ENCODE measurements around the gene MROH7.
A peak's percentile ranks its signal among the peaks of the same experiment; 100 is the strongest.

MROH7 gene

GRCh38 chr1:54701066-54701465 is 59.5 kb downstream of the MROH7 start:
- DNase-seq: no peak

GRCh38 chr1:54701996-54702395 is 60.4 kb downstream of the MROH7 start:
- no peak for DNase-seq

GRCh38 chr1:54703471-54703870 is 61.9 kb downstream of the MROH7 start:
- DNase-seq: no peak

- no peak for DNase-seq
Observed at GRCh38 chr1:54705153-54705552, 63.6 kb downstream of the MROH7 start.

- no peak for DNase-seq
Observed at GRCh38 chr1:54706419-54706818, 64.8 kb downstream of the MROH7 start.

GRCh38 chr1:54708385-54708784 is 66.8 kb downstream of the MROH7 start:
- no peak for DNase-seq

- DNase-seq: no peak
Observed at GRCh38 chr1:54709547-54710292, 68.1 kb downstream of the MROH7 start.

- DNase-seq: no peak
Observed at GRCh38 chr1:54710434-54710833, 68.8 kb downstream of the MROH7 start.

GRCh38 chr1:54710841-54711240 is 69.3 kb downstream of the MROH7 start:
- no peak for DNase-seq

- no peak for DNase-seq
Observed at GRCh38 chr1:54711536-54711935, 70.0 kb downstream of the MROH7 start.

- no peak for DNase-seq
Observed at GRCh38 chr1:54714881-54715492, 73.4 kb downstream of the MROH7 start.

GRCh38 chr1:54715493-54716298 is 74.1 kb downstream of the MROH7 start, which contains the start of gene TTC4:
TSS of gene TTC4 (plus strand) at chr1:54715861. CDS start at chr1:54715909, 48 bp downstream.
- peak; percentile 78 for DNase-seq

GRCh38 chr1:54716299-54717047 is 74.9 kb downstream of the MROH7 start:
- DNase-seq: no peak

- DNase-seq: no peak
Observed at GRCh38 chr1:54721719-54722118, 80.1 kb downstream of the MROH7 start.

GRCh38 chr1:54723985-54724384 is 82.4 kb downstream of the MROH7 start:
- no peak for DNase-seq

GRCh38 chr1:54724771-54725170 is 83.2 kb downstream of the MROH7 start:
- DNase-seq: no peak

GRCh38 chr1:54728027-54728426 is 86.4 kb downstream of the MROH7 start:
- DNase-seq: no peak

GRCh38 chr1:54736685-54737084 is 95.1 kb downstream of the MROH7 start:
- DNase-seq: no peak

GRCh38 chr1:54738244-54738643 is 96.7 kb downstream of the MROH7 start:
- DNase-seq: no peak

- DNase-seq: no peak
Observed at GRCh38 chr1:54741531-54741930, 99.9 kb downstream of the MROH7 start.

- DNase-seq: no peak
Observed at GRCh38 chr1:54742282-54742681, 100.7 kb downstream of the MROH7 start.

- no peak for DNase-seq
Observed at GRCh38 chr1:54743416-54744226, 102.0 kb downstream of the MROH7 start.

Measured in activated CD4-positive, alpha-beta T cell treated with anti-CD3 and anti-CD28 coated beads, Interleukin-2, amount 50 U/mL, for 1 hour (primary cell).